Activated CD4-positive, CD25-positive, alpha-beta regulatory T cell treated with anti-CD3 and anti-CD28 coated beads, Interleukin-2, amount 50 U/mL, for 16 hours (primary cell): ENCODE results near the gene NSG1.

Source experiments
- DNase-seq: peaks from one replicate; pipeline ENCODE4 v3.0.0-alpha.2; 2020; ENCODE audit warnings: low read depth, low spot score

Gene NSG1

GRCh38 chr4:4374388-4375098 lies 12.4 kb upstream of the NSG1 start:
- no peak for DNase-seq

DNA sequence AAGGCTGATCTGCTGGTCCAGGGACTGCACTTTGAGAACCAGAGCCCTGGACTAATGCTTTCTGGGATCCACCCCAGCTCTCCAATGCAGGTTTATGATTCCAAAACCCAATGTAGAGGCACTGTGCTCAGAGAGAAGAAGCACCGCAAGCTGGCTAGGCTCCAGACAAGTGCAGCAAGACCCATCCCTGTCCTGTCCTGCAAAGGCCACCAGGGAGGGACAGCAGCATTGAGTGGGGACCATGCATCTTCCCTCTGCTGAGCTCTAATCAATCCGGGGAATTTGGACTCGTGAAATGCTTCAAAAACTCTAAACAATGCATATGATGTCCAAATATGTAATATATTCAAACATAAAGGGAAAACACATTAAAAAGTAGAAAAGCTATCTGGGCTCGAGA lies 10.8 kb upstream of the NSG1 start:
- no peak for DNase-seq

GRCh38 chr4:4377191-4377590 lies 9.7 kb upstream of the NSG1 start:
- DNase-seq = no peak

DNA sequence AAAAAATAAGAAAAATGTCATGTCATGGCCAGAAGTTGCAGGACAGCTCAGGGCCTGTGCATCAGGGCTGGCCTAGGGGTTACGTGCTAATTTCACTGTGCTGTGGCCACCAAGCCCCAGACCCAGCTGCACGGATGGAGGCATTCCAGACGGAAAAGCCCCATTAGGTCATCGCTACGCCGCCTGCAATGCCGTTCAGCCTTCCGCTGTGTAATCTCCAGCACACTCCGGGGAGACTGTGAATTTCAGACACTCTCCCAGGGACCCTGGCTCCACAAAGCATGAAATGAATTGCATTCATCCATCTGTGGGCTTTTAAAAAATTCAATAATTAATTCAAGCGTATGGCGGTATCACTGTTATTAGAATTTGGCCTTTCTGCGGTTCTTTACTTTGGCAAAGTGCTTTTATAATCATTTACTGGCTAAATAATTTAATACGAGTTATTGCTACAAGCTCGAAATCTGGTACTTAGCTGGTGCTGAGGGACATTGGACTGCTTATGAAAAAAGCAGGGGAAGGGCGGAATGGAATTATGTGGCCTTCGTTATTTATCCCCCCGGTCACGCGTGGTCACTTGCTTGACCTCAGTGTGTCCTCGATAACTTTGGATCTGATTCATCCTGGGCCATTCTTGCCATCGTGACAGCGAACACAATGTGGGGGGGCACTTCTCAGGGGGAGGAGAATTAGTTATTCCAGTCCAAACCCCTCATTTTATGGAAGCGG lies 9.0 kb upstream of the NSG1 start:
- DNase-seq = no peak

GRCh38 chr4:4379540-4380087 lies 7.3 kb upstream of the NSG1 start:
- no peak for DNase-seq

DNA sequence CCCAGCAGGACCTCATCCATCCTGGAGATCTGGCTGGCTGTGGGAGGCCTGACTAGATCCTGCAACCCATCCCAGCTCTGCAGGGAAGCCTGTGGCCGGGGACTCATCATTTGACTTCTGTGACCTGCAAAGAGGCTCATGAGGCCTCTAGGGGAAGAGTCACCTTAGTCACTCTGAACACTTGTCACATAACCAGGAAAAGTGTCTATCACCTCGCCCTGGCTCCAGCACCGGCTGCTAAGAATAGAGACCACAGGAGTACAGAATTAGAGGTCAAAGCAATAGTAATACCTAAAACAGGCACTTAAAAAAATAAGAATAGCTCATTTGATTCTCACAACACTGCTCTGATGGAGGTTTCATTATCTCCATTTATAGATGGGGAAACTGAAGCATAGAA lies 3.8 kb upstream of the NSG1 start:
- DNase-seq = no peak

- no peak for DNase-seq
Observed at GRCh38 chr4:4384837-4385236, 2.1 kb upstream of the NSG1 start.

GRCh38 chr4:4385729-4386295 lies 1.1 kb upstream of the NSG1 start:
- DNase-seq = no peak

- no peak for DNase-seq
Observed at GRCh38 chr4:4386296-4386735, 586 bp upstream of the NSG1 start.

DNA sequence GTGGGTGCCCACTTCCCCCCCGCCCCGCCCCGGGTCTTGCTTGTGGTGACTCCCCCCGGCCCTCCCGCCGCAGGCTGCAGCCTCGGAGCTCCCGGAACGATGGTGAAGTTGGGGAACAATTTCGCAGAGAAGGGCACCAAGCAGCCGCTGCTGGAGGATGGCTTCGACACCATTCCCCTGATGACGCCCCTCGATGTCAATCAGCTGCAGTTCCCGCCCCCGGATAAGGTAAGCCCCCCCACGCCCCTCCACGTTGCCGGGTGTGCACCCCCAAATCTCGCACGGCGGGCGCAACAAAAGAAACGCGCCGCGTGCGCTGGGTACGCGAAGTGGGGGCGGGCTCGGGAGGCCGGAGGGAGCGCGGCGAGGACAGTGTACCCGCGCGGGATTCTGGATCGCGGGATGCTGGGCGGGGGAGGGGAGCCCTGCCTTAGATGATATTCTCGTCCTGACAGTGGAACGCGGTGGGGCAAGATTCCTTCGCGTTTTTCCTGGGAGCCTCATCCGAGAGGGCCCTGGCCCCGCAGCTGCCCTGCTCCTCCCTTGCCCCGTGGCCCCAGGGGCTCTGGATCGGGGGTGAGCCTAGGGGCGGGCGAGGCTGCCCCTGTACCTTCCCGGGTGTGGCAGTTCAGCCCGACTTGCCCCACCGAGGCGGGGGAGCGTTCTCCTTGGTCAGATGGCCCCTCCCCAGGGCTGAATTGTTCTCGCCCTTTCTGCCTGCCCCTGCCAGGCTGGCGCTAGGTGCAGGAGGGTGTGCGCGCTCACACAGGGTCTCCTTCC lies 819 bp downstream of the NSG1 start:
- no peak for DNase-seq

DNA sequence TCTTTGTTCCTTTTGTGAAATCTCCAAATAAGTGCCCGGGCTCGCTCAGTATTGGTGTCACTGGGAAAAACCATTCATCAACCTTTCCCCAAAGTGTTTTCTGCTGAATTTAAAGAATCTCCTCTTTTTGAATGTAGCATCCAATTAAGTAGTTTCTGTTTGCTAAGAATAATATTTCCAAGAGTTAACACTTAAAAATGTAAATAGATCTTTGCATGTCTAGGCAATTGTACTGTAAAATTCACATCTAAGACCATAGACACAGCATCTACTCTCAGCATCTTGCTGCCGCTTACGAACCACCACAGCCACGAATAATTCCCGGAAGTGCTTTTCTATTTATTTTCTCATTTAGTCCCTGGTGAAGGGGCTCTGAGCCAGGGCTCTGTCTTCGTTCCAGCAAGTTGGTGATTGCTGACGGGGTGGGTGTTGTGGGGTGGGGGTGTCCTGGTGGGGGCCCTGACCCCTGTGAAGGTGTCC lies 1.4 kb downstream of the NSG1 start:
- DNase-seq = no peak

DNA sequence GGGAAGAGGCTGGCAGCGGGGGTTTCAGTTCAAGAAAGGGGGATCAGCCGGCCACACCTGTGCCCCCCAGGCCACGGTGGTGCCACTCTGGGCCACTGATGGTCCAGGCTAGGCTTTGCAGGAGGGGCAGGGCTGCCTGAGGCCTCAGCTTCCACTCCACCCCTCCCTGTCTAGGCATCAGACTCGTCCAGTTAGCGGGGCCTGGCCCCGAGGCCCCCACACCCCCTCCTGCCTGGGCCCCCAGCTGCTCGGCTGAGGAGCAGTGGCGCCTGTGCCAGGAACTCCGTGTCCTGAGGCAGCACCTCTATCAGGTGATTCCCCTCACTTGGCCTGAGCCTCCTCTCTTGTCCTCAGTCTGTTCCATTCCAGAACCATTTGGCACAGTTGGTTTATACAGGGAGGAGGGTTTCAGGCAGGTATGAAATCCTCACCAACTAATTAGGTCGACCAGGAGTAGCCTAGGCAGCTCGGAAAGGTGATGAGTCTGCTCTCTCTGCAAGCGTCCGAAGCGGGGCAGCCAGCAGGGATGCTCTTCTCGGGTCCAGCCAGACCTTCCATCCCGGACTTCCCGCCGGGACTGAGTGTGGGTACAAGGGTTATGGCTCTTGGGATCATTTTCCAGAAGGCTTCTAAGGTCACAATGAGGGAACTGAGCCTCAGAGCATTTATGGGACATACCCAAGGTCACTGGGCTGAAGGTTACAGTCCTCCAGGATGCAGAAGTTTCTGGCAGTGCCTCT lies 2.1 kb downstream of the NSG1 start:
- DNase-seq = no peak

DNA sequence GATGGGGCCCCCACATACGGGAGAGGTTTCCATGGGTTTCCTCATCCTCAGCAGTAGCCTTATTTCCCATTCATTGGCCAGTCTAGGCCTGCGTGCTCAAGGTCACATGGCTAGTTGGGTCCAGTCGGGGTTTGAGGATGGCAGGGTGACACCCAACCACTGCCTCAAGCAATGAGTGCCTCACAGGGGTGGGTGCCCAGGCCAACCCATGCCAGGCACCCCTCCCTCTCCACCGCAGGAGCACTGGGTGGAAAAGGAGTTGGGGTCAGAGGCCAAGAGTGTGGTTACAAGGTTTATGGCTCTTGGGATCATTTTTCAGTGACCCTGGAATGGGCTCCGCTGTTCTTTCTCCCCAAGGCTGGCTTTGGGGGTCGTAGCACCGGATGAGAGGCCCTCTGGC lies 3.1 kb downstream of the NSG1 start:
- DNase-seq = no peak

- DNase-seq = no peak
Observed at GRCh38 chr4:4390515-4391240, 3.8 kb downstream of the NSG1 start.

- no peak for DNase-seq
Observed at GRCh38 chr4:4391866-4392265, 5.0 kb downstream of the NSG1 start.

DNA sequence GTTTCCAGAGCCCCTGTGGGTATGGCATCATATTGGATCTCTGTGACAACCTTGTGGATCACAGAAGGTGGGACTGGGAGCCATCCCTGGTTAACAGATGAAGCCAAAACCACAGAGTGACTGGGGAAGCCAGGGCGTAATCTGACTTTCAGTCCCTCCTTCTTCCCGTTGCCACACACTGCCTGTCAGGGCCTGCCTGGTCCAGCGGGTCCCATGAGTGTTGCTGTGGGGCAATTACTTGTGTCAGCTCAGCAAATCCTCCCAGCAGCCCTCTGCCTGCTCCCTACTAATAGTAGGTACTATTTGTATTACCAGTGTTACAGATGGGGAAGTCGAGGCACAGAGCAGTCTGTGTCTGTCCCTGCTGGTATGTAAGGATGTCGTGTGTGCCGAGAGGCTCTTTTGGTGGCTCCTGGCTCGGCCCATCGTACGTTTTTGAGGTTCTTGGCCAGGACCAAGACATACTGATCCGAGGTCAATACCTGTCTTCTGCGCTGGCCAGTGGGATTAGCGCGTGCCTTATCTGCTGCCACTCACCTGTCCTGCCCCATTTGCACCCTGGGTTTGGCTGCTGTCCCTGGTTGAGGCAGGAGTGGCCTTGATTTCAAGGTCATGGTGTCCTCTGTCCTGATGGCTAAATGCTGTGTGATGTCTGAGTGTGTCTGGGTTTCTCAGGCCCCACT lies 5.7 kb downstream of the NSG1 start:
- DNase-seq = no peak

DNA sequence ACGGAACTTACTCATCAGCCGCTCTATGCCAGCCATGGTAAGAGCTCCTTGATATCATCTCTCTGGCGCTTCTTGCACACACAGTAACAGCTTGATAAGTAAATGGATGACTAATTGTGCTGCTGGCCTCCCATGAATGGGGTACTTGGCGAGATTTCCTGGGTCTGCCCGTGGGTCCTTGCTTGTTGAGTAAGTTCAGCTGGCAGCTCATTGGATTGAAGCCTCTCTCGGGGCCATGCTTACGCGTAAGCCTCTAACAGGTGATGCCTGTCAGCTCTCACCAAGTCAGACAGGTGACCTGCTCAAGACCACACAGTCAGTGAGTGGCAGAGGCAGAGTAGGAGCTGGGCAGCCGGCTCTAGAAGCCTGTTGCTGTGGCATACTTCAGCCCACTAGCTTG lies 7.7 kb downstream of the NSG1 start:
- no peak for DNase-seq

DNA sequence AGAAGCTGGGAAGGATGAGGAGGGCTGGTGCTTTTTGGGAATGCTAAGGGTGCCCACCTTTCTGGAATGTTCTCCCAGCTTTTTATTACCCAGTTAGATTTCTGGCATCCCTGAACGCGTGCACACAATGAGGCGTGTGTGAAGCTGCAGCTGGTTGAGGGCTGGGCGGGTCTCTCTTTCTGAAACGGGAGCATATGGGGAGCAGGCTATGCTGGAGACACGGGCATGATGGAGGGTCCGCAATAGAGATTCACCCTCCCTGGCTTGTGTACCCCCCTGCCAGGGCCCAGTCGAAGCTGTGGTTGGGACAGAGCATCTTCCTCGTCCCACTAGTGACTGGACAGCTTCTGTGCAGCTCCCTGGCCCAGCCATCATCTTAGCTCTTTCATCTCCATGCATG lies 8.5 kb downstream of the NSG1 start:
- DNase-seq = no peak

GRCh38 chr4:4395849-4396627 lies 9.1 kb downstream of the NSG1 start:
- no peak for DNase-seq
